HFFc6 (cell line): ENCODE results near the gene TMEM26. TPM values are rescaled to one million over a fixed set of nuclear protein-coding genes. Genes with fewer than 3 reads are reported as not detected.

Source experiments
- total RNA-seq, 6 experiments: library from RNA; stranded (reverse); fragmentation: NEBNext Ultra II Directional; extraction: Animal tissue kit (Norgen Biotek cat#: 25700); gene quantifications; 2 replicates in 1 of 6; 3 replicates in 5 of 6; pipeline ENCODE4 v1.2.3, GENCODE V29; 2021

TMEM26 gene
- total RNA-seq, 6 experiments from 2014 or later = not detected

Other genes starting within 250 kb of the TMEM26 start
- under 1 TPM in 5 of 6 experiments, not detected in 1; 0.15 to 0.45 (median 0.31) TPM for gene CABCOCO1, start 209.5 kb upstream of the TMEM26 start, total RNA-seq